Measurements from ENCODE around the gene POTED.
"Not testable (repeated sequence)": the region's sequence is repeated elsewhere in the genome, so short reads cannot be mapped to it uniquely, and the experiment has no call there.

POTED gene

GRCh38 chr21:13609477-13609876 lies at the start of gene POTED:
Gene POTED (plus strand): TSS chr21:13609777. CDS start chr21:13610229, 452 bp downstream.
- H4K20me1 ChIP-seq (ENCODE audit: insufficient read depth, low read length, poor library complexity, severe bottlenecking); H3K9me2 ChIP-seq (replicated peaks; ENCODE audit: low read depth, low read length); H3F3A ChIP-seq (ENCODE audit: low read depth); H3K36me3 ChIP-seq (ENCODE audit: insufficient read depth, low read length); H3K79me2 ChIP-seq (ENCODE audit: insufficient read depth, low read length); H3K9me3 ChIP-seq (ENCODE audit: insufficient read depth, low read depth, low read length); H3K4me2 ChIP-seq (ENCODE audit: low read depth, low read length, poor library complexity, severe bottlenecking); H3K9ac ChIP-seq (ENCODE audit: low read depth, low read length, poor library complexity, severe bottlenecking); H3K27me3 ChIP-seq (ENCODE audit: insufficient read depth, low read length, poor library complexity, severe bottlenecking); H3K4me3 ChIP-seq (ENCODE audit: low read length, poor library complexity, severe bottlenecking); H2AFZ ChIP-seq (ENCODE audit: low read length); H3K4me1 ChIP-seq (ENCODE audit: insufficient read depth, low read length, poor library complexity, severe bottlenecking): not testable (repeated sequence)

- not testable (repeated sequence) for H3K36me3 ChIP-seq (ENCODE audit: insufficient read depth, low read length); H3K9ac ChIP-seq (ENCODE audit: low read depth, low read length, poor library complexity, severe bottlenecking); H2AFZ ChIP-seq (ENCODE audit: low read length); H3K9me2 ChIP-seq (replicated peaks; ENCODE audit: low read depth, low read length); H3F3A ChIP-seq (ENCODE audit: low read depth); H3K9me3 ChIP-seq (ENCODE audit: insufficient read depth, low read depth, low read length); H3K4me1 ChIP-seq (ENCODE audit: insufficient read depth, low read length, poor library complexity, severe bottlenecking); H3K79me2 ChIP-seq (ENCODE audit: insufficient read depth, low read length); H3K4me2 ChIP-seq (ENCODE audit: low read depth, low read length, poor library complexity, severe bottlenecking); H3K27me3 ChIP-seq (ENCODE audit: insufficient read depth, low read length, poor library complexity, severe bottlenecking); H4K20me1 ChIP-seq (ENCODE audit: insufficient read depth, low read length, poor library complexity, severe bottlenecking); H3K4me3 ChIP-seq (ENCODE audit: low read length, poor library complexity, severe bottlenecking)
Observed at GRCh38 chr21:13650101-13650500, 40.5 kb downstream of the POTED start.

GRCh38 chr21:13651746-13652145 lies 42.2 kb downstream of the POTED start:
- H3K9me3 ChIP-seq (ENCODE audit: insufficient read depth, low read depth, low read length); H3K4me1 ChIP-seq (ENCODE audit: insufficient read depth, low read length, poor library complexity, severe bottlenecking); H2AFZ ChIP-seq (ENCODE audit: low read length); H3K4me3 ChIP-seq (ENCODE audit: low read length, poor library complexity, severe bottlenecking); H3K9me2 ChIP-seq (replicated peaks; ENCODE audit: low read depth, low read length); H3K9ac ChIP-seq (ENCODE audit: low read depth, low read length, poor library complexity, severe bottlenecking); H3K79me2 ChIP-seq (ENCODE audit: insufficient read depth, low read length); H3K36me3 ChIP-seq (ENCODE audit: insufficient read depth, low read length); H3F3A ChIP-seq (ENCODE audit: low read depth); H3K4me2 ChIP-seq (ENCODE audit: low read depth, low read length, poor library complexity, severe bottlenecking); H3K27me3 ChIP-seq (ENCODE audit: insufficient read depth, low read length, poor library complexity, severe bottlenecking); H4K20me1 ChIP-seq (ENCODE audit: insufficient read depth, low read length, poor library complexity, severe bottlenecking): not testable (repeated sequence)
